Measurements from ENCODE around the gene NDNF. TPM values are rescaled to one million over a fixed set of nuclear protein-coding genes. Genes with fewer than 3 reads are reported as not detected.

Gene NDNF, protein sequence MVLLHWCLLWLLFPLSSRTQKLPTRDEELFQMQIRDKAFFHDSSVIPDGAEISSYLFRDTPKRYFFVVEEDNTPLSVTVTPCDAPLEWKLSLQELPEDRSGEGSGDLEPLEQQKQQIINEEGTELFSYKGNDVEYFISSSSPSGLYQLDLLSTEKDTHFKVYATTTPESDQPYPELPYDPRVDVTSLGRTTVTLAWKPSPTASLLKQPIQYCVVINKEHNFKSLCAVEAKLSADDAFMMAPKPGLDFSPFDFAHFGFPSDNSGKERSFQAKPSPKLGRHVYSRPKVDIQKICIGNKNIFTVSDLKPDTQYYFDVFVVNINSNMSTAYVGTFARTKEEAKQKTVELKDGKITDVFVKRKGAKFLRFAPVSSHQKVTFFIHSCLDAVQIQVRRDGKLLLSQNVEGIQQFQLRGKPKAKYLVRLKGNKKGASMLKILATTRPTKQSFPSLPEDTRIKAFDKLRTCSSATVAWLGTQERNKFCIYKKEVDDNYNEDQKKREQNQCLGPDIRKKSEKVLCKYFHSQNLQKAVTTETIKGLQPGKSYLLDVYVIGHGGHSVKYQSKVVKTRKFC
- 1.3 TPM for total RNA-seq (ENCODE audit: unreplicated experiment)
- long read RNA-seq, result 0 reads

DNA sequence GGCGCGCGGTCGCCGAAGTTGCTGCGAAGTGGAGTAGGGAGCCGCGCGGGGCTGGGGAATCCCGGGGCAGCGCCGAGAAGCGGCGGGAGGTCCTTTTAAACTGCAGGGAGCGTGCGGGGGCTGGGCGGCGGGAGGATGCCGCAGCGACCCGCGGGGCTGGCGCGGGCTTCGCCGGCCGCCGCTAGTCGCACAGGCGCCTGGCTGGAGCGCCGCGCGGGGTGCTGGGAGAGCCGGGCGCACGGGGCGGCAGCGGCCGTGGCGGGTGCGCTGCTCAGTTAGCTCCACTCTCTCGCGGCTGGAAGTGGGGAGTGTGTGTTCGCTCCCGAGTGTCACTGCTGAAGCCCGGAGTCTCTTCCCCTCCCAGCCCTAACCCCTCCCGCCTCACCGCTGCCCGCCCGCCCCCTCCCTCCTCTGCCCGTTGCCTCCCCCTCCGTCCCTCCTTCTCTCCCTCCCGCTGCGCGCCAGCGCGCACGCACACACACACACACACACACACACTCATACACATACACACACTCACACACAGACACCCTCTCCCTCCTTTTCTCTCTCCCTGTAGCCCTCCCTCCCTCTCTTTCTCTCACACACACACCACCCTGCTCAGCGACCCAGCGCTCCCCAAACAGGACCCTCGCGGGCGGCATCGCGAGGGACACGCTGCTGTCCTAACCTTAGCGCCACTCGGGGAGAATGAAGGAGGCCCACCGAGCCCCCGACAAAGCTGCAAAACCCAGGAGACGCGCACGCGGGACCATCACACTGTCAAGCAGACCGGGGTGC lies at the start of gene NDNF:
NDNF (minus strand) TSS at position 312 of the 780 bp plus-strand sequence. CDS start 26,698 bp downstream, outside the sequence.
- DNase-seq, result peak; percentile 68
- peaks cover 8% of the 10 kb centered on the region for H3K27me3 Mint-ChIP-seq (ENCODE audit: unreplicated experiment)

DNA sequence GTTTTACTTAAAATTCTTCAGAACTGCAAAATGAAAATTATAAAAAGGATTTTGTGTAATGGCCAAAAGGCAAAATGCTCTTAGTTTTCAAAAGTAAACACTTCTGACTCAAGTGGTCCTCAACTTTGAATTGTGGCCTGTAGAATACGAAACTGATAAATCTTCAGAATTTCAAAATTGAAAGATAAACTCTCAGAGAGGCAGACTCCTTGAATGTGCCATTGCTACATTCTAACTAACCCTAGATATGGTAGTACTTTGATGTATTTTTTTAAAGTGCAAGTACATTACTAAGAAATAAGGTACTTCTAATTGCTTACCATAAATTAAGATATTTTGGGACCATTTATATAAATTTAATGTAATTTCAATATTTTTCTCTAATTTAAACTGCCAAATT lies 47.4 kb upstream of the NDNF start:
- no peak for DNase-seq
- Mint-ChIP-seq H3K4me1 (ENCODE audit: low read depth, unreplicated experiment) (no peaks in the 10 kb centered on the region), H3K27me3 (ENCODE audit: unreplicated experiment) (no peaks in the 10 kb centered on the region), H3K9me3 (ENCODE audit: unreplicated experiment) (no peaks in the 10 kb centered on the region), H3K36me3 (ENCODE audit: unreplicated experiment) (no peaks in the 10 kb centered on the region), H3K27ac (ENCODE audit: unreplicated experiment) (no peak overlapping the region), H3K4me3 (ENCODE audit: unreplicated experiment) (no peak overlapping the region)
- TF ChIP-seq, protein P1, sequence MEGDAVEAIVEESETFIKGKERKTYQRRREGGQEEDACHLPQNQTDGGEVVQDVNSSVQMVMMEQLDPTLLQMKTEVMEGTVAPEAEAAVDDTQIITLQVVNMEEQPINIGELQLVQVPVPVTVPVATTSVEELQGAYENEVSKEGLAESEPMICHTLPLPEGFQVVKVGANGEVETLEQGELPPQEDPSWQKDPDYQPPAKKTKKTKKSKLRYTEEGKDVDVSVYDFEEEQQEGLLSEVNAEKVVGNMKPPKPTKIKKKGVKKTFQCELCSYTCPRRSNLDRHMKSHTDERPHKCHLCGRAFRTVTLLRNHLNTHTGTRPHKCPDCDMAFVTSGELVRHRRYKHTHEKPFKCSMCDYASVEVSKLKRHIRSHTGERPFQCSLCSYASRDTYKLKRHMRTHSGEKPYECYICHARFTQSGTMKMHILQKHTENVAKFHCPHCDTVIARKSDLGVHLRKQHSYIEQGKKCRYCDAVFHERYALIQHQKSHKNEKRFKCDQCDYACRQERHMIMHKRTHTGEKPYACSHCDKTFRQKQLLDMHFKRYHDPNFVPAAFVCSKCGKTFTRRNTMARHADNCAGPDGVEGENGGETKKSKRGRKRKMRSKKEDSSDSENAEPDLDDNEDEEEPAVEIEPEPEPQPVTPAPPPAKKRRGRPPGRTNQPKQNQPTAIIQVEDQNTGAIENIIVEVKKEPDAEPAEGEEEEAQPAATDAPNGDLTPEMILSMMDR (IDR thresholded peaks at IDR 0.05; ENCODE audit: partially characterized antibody, unreplicated experiment), result no peak

More for the DNA sequence above, at the start of gene NDNF:
- peak within 1 kb of the TSS; percentile 62 for H3K27ac Mint-ChIP-seq (ENCODE audit: unreplicated experiment)
- H3K4me3 Mint-ChIP-seq (ENCODE audit: unreplicated experiment), result peak within 1 kb of the TSS; percentile 91
- H3K36me3 Mint-ChIP-seq (ENCODE audit: unreplicated experiment), result no peaks in the 10 kb centered on the region
- TF ChIP-seq, protein P1 (IDR thresholded peaks at IDR 0.05; ENCODE audit: partially characterized antibody, unreplicated experiment), result no peak
- H3K9me3 Mint-ChIP-seq (ENCODE audit: unreplicated experiment), result peaks cover 2% of the 10 kb centered on the region
- H3K4me1 Mint-ChIP-seq (ENCODE audit: low read depth, unreplicated experiment), result peaks cover 2% of the 10 kb centered on the region

DNA sequence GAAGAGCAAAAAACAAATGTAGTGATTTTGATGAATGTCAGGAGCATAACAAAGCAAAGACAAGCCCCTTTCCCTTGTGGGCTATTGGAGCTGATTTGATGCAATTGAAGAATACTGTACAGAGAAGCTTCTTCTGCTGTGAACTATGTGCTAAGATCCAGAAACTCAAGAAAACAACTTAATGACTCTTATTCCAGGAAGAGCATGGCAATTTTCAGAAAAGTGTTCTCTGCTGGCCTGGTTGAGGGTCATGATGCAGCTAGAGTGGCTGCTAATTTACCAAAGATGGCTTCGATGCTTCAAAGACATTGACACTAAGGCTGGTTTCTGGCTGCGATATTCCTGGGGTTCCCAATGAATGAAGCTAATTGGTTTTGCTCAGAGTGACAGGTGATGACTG lies 46.0 kb upstream of the NDNF start:
- Mint-ChIP-seq H3K9me3 (ENCODE audit: unreplicated experiment) (no peaks in the 10 kb centered on the region), H3K27ac (ENCODE audit: unreplicated experiment) (no peak overlapping the region), H3K27me3 (ENCODE audit: unreplicated experiment) (no peaks in the 10 kb centered on the region), H3K4me3 (ENCODE audit: unreplicated experiment) (no peak overlapping the region), H3K4me1 (ENCODE audit: low read depth, unreplicated experiment) (no peaks in the 10 kb centered on the region), H3K36me3 (ENCODE audit: unreplicated experiment) (no peaks in the 10 kb centered on the region)
- TF ChIP-seq, protein P1 (IDR thresholded peaks at IDR 0.05; ENCODE audit: partially characterized antibody, unreplicated experiment), result no peak
- DNase-seq, result no peak

GRCh38 chr4:121114756-121115155 lies 42.4 kb upstream of the NDNF start:
- Mint-ChIP-seq H3K4me1 (ENCODE audit: low read depth, unreplicated experiment) (no peaks in the 10 kb centered on the region), H3K27me3 (ENCODE audit: unreplicated experiment) (no peaks in the 10 kb centered on the region), H3K4me3 (ENCODE audit: unreplicated experiment) (no peak overlapping the region), H3K27ac (ENCODE audit: unreplicated experiment) (no peak overlapping the region), H3K9me3 (ENCODE audit: unreplicated experiment) (no peaks in the 10 kb centered on the region), H3K36me3 (ENCODE audit: unreplicated experiment) (no peaks in the 10 kb centered on the region)
- TF ChIP-seq, protein P1 (IDR thresholded peaks at IDR 0.05; ENCODE audit: partially characterized antibody, unreplicated experiment), result no peak
- no peak for DNase-seq
